Astrocyte (in vitro differentiated cells and primary cell): ENCODE data around the gene PNPLA2. TPM values are rescaled to one million over a fixed set of nuclear protein-coding genes. Genes with fewer than 3 reads are reported as not detected.

Source experiments
- DNase-seq: peaks from one replicate; pipeline ENCODE4 v3.0.0-alpha.2; 2010; ENCODE audit warnings: low read depth
- FAIRE-seq: peaks from 2 replicates; lab custom pipeline; 2011; peaks lifted over from hg19 to GRCh38; lab: Jason Lieb, UNC
- H2AFZ ChIP-seq: 2 replicates; pipeline ENCODE4 v1.6.0; 2012; ENCODE audit warnings: low read depth, low read length, inconsistent platforms
- H3K27ac ChIP-seq: 2 replicates; pipeline ENCODE4 v1.5.1; 2011; ENCODE audit warnings: low read depth, low read length, inconsistent platforms
- H3K27me3 ChIP-seq: 2 replicates; pipeline ENCODE4 v1.6.0; 2011; ENCODE audit warnings: low read length, inconsistent platforms; ENCODE audit not compliant: insufficient read depth
- H3K36me3 ChIP-seq: 2 replicates; pipeline ENCODE4 v1.5.1; 2011; ENCODE audit warnings: low read length, inconsistent platforms; ENCODE audit not compliant: insufficient read depth
- H3K4me1 ChIP-seq: 2 replicates; pipeline ENCODE4 v1.5.1; 2011; ENCODE audit warnings: low read length, inconsistent platforms; ENCODE audit not compliant: insufficient read depth
- H3K4me2 ChIP-seq: 2 replicates; pipeline ENCODE4 v1.6.0; 2012; ENCODE audit warnings: low read length, inconsistent platforms
- H3K4me3 ChIP-seq: 2 replicates; pipeline ENCODE4 v1.5.1; 2011; ENCODE audit warnings: low read depth, mild to moderate bottlenecking, low read length, inconsistent platforms; ENCODE audit not compliant: insufficient read depth
- H3K79me2 ChIP-seq: 2 replicates; pipeline ENCODE4 v1.6.0; 2012; ENCODE audit warnings: mild to moderate bottlenecking, low read length, inconsistent platforms; ENCODE audit not compliant: insufficient read depth
- H3K9ac ChIP-seq: 2 replicates; pipeline ENCODE4 v1.6.0; 2012; ENCODE audit warnings: mild to moderate bottlenecking, low read length, inconsistent platforms
- H3K9me3 ChIP-seq: 2 replicates; pipeline ENCODE4 v1.5.1; 2012; ENCODE audit warnings: low read depth, mild to moderate bottlenecking, low read length, inconsistent platforms; ENCODE audit not compliant: insufficient read depth
- H4K20me1 ChIP-seq: 2 replicates; pipeline ENCODE4 v1.6.0; 2012; ENCODE audit warnings: low read length, inconsistent platforms; ENCODE audit not compliant: insufficient read depth
- H3K27ac Mint-ChIP-seq: one replicate; pipeline ENCODE4 v1.8.0; 2021; ENCODE audit warnings: mild to moderate bottlenecking, mixed read lengths; ENCODE audit not compliant: unreplicated experiment
- H3K27me3 Mint-ChIP-seq: one replicate; pipeline ENCODE4 v1.8.0; 2021; ENCODE audit warnings: low read depth, mixed read lengths; ENCODE audit not compliant: unreplicated experiment
- H3K36me3 Mint-ChIP-seq: one replicate; pipeline ENCODE4 v1.8.0; 2021; ENCODE audit warnings: low read depth, mixed read lengths; ENCODE audit not compliant: unreplicated experiment
- H3K4me1 Mint-ChIP-seq: one replicate; pipeline ENCODE4 v1.8.0; 2021; ENCODE audit warnings: low read depth, mixed read lengths; ENCODE audit not compliant: unreplicated experiment
- H3K4me3 Mint-ChIP-seq: one replicate; pipeline ENCODE4 v1.8.0; 2021; ENCODE audit warnings: mild to moderate bottlenecking, moderate library complexity, mixed read lengths; ENCODE audit not compliant: unreplicated experiment
- H3K9me3 Mint-ChIP-seq: one replicate; pipeline ENCODE4 v1.8.0; 2021; ENCODE audit warnings: mild to moderate bottlenecking, mixed read lengths; ENCODE audit not compliant: unreplicated experiment
- EZH2 ChIP-seq: IDR thresholded peaks from 2 replicates; pipeline ENCODE4 v1.6.1; 2012; ENCODE audit warnings: mild to moderate bottlenecking, low read length, inconsistent platforms; ENCODE audit not compliant: insufficient read depth
- total RNA-seq: library from RNA; stranded (reverse); gene quantifications from 2 replicates; pipeline ENCODE4 v1.2.1, GENCODE V29; 2021
- TF ChIP-seq, protein P1 (sequence below): IDR thresholded peaks from 2 replicates; pipeline ENCODE4 v1.5.1; 2011; ENCODE audit warnings: low read depth, mild to moderate bottlenecking, inconsistent platforms, low read length, moderate library complexity; ENCODE audit not compliant: insufficient read depth

The PNPLA2 gene
- total RNA-seq, 1 donor from 2014 or later, result 46.8 TPM

DNA sequence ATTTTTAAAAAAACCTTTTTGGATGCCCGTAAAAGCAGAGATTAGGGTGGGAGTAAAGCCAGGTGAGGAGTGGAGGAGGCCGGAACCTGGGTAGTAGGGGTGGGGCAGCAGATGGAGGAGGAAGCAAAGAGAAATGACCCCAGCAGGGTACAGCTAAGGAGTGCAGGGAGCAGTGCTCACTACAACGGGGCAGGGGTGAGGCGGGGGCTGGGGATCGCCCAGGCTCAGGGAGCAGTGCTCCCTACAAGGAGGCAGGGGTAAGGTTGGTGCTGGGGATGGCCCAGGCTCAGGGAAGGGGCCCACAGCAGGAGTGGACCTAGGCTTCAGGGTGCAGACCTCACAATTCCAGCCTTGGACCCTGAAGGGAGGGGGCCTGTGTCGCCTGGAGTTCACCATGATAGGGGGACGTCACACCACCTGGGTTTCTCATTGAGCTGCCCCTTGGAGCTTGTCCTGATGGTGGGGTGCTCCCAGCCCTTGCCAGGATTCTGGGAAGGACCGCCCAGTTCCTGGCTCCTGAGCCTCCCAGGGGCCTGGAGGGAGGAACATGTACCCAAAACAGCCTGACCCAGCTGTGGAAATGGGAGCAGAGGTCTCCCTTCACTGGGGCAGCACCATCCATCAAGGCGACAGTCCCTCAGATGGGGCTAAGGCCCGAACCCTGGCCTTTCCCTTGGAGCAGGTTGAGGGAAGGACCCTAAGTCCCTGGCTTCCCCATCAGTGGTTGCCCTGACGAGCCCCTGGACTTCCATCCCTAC, 2.9 kb upstream of the PNPLA2 start:
- FAIRE-seq (no peak), DNase-seq (no peak)
- no peak overlapping the region for H3K4me3 Mint-ChIP-seq
- no peak overlapping the region for H3K9ac ChIP-seq
- TF ChIP-seq EZH2, result no peak
- TF ChIP-seq, protein P1, sequence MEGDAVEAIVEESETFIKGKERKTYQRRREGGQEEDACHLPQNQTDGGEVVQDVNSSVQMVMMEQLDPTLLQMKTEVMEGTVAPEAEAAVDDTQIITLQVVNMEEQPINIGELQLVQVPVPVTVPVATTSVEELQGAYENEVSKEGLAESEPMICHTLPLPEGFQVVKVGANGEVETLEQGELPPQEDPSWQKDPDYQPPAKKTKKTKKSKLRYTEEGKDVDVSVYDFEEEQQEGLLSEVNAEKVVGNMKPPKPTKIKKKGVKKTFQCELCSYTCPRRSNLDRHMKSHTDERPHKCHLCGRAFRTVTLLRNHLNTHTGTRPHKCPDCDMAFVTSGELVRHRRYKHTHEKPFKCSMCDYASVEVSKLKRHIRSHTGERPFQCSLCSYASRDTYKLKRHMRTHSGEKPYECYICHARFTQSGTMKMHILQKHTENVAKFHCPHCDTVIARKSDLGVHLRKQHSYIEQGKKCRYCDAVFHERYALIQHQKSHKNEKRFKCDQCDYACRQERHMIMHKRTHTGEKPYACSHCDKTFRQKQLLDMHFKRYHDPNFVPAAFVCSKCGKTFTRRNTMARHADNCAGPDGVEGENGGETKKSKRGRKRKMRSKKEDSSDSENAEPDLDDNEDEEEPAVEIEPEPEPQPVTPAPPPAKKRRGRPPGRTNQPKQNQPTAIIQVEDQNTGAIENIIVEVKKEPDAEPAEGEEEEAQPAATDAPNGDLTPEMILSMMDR, result no peak
- no peak overlapping the region for H3K27ac Mint-ChIP-seq
- peaks cover 18% of the 10 kb centered on the region for H3K4me1 Mint-ChIP-seq
- H3K9me3 ChIP-seq, result no peaks in the 10 kb centered on the region
- peaks cover 25% of the 10 kb centered on the region for H3K4me1 ChIP-seq
- peaks cover 14% of the 10 kb centered on the region for H3K36me3 Mint-ChIP-seq
- H3K36me3 ChIP-seq, result peaks cover 23% of the 10 kb centered on the region
- H3K4me2 ChIP-seq, result no peak overlapping the region
- no peaks in the 10 kb centered on the region for H3K27me3 Mint-ChIP-seq
- H3K4me3 ChIP-seq, result no peak overlapping the region
- H3K79me2 ChIP-seq, result peaks cover 39% of the 10 kb centered on the region
- H2AFZ ChIP-seq, result no peak overlapping the region
- H3K27ac ChIP-seq, result no peak overlapping the region
- no peaks in the 10 kb centered on the region for H3K9me3 Mint-ChIP-seq
- H4K20me1 ChIP-seq, result peaks cover 40% of the 10 kb centered on the region
- H3K27me3 ChIP-seq, result no peaks in the 10 kb centered on the region

- Mint-ChIP-seq H3K4me1 (peaks cover 17% of the 10 kb centered on the region), H3K4me3 (no peak overlapping the region), H3K27ac (peak overlapping the region; percentile 41), H3K9me3 (no peaks in the 10 kb centered on the region), H3K27me3 (no peaks in the 10 kb centered on the region), H3K36me3 (peaks cover 9% of the 10 kb centered on the region)
- H3K27ac ChIP-seq, result no peak overlapping the region
- H3K79me2 ChIP-seq, result peaks cover 39% of the 10 kb centered on the region
- TF ChIP-seq, protein P1, result no peak
- TF ChIP-seq EZH2, result no peak
- H3K9ac ChIP-seq, result no peak overlapping the region
- no peaks in the 10 kb centered on the region for H3K9me3 ChIP-seq
- no peaks in the 10 kb centered on the region for H3K27me3 ChIP-seq
- FAIRE-seq (no peak), DNase-seq (no peak)
- H3K4me2 ChIP-seq, result no peak overlapping the region
- peaks cover 40% of the 10 kb centered on the region for H4K20me1 ChIP-seq
- no peak overlapping the region for H3K4me3 ChIP-seq
- H3K36me3 ChIP-seq, result peaks cover 19% of the 10 kb centered on the region
- H2AFZ ChIP-seq, result no peak overlapping the region
- peaks cover 25% of the 10 kb centered on the region for H3K4me1 ChIP-seq
Measured at GRCh38 chr11:816433-816779, 2.3 kb upstream of the PNPLA2 start.
